Suprapubic skin (tissue), 4 donors: ENCODE measurements around the gene TNNI3K. TPM values are rescaled to one million over a fixed set of nuclear protein-coding genes. Genes with fewer than 3 reads are reported as not detected.
"Not testable (repeated sequence)": the region's sequence is repeated elsewhere in the genome, so short reads cannot be mapped to it uniquely, and the experiment has no call there.

Experiments
- DNase-seq, 2 donors: peaks; one replicate each; pipeline ENCODE4 v3.0.0-alpha.2; 2019; ENCODE audit warnings: low spot score in 2 of 2
- H3K27ac ChIP-seq: fragments of 200-600 bp; sonication (generic); one replicate; pipeline ENCODE4 v1.5.1; 2019
- H3K27me3 ChIP-seq: fragments of 200-600 bp; sonication (generic); one replicate; pipeline ENCODE4 v1.5.1; 2019
- H3K36me3 ChIP-seq: fragments of 200-600 bp; sonication (generic); one replicate; pipeline ENCODE4 v1.5.1; 2019
- H3K4me1 ChIP-seq: fragments of 200-600 bp; sonication (generic); one replicate; pipeline ENCODE4 v1.5.1; 2019
- H3K4me3 ChIP-seq: fragments of 200-600 bp; sonication (generic); one replicate; pipeline ENCODE4 v1.5.1; 2019; ENCODE audit warnings: mild to moderate bottlenecking
- H3K9me3 ChIP-seq: fragments of 200-600 bp; sonication (generic); one replicate; pipeline ENCODE4 v1.5.1; 2019
- EP300 ChIP-seq: sonication (generic); formaldehyde crosslinking; IDR thresholded peaks from one replicate; pipeline ENCODE4 v1.6.1; 2017; ENCODE audit warnings: antibody characterized with exemption
- POLR2A ChIP-seq, 2 donors: fragments of 450-650 bp; IDR thresholded peaks; one replicate each; pipeline ENCODE4 v1.6.1; 2017; ENCODE audit warnings: antibody characterized with exemption in 2 of 2, mild to moderate bottlenecking in 2 of 2, moderate library complexity in 2 of 2
- POLR2AphosphoS5 ChIP-seq, 3 donors: sonication (generic); formaldehyde crosslinking; IDR thresholded peaks; one replicate each; pipeline ENCODE4 v1.6.1; 2017; ENCODE audit warnings: antibody characterized with exemption in 3 of 3
- WGBS: methylation state at CpG from one replicate; pipeline ENCODE4 v1.1.5; 2018; 5-methylcytosine and 5-hydroxymethylcytosine counted together
- total RNA-seq, 4 donors: library from RNA; depleted of rRNA; stranded (reverse); fragments of >200 nt; gene quantifications; one replicate each; pipeline ENCODE4 v1.1.0, GENCODE V29; 2016
- TF ChIP-seq, protein P1 (sequence below), 2 donors: fragments of 200-600 bp in 1 of 2; fragments of 450-650 bp in 1 of 2; sonication (generic) in 1 of 2; IDR thresholded peaks; one replicate each; pipeline ENCODE4 v1.5.1; 2016 to 2019; ENCODE audit warnings: antibody characterized with exemption in 2 of 2, mild to moderate bottlenecking in 1 of 2, moderate library complexity in 1 of 2

TNNI3K gene
- total RNA-seq, 4 donors from 2014 or later: 0.76 to 3.2 (median 1.1) TPM; not detected in 1

- no peak for DNase-seq
- no peak for TF ChIP-seq EP300
- no peak for TF ChIP-seq POLR2AphosphoS5 (IDR thresholded peaks at IDR 0.05)
- no peak for TF ChIP-seq POLR2A (IDR thresholded peaks at IDR 0.05)
- TF ChIP-seq, protein P1, sequence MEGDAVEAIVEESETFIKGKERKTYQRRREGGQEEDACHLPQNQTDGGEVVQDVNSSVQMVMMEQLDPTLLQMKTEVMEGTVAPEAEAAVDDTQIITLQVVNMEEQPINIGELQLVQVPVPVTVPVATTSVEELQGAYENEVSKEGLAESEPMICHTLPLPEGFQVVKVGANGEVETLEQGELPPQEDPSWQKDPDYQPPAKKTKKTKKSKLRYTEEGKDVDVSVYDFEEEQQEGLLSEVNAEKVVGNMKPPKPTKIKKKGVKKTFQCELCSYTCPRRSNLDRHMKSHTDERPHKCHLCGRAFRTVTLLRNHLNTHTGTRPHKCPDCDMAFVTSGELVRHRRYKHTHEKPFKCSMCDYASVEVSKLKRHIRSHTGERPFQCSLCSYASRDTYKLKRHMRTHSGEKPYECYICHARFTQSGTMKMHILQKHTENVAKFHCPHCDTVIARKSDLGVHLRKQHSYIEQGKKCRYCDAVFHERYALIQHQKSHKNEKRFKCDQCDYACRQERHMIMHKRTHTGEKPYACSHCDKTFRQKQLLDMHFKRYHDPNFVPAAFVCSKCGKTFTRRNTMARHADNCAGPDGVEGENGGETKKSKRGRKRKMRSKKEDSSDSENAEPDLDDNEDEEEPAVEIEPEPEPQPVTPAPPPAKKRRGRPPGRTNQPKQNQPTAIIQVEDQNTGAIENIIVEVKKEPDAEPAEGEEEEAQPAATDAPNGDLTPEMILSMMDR (IDR thresholded peaks at IDR 0.05): no peak
- no peak overlapping the region for H3K27ac ChIP-seq
- H3K36me3 ChIP-seq: peaks cover 2% of the 10 kb centered on the region
- 89% methylated on average over 3 of the region's 3 CpGs for WGBS
- H3K4me1 ChIP-seq: no peaks in the 10 kb centered on the region
- no peak overlapping the region for H3K4me3 ChIP-seq
- no peaks in the 10 kb centered on the region for H3K9me3 ChIP-seq
- no peaks in the 10 kb centered on the region for H3K27me3 ChIP-seq
These were observed 1.3 kb downstream of the TNNI3K start for GRCh38 chr1:74236440-74236839.

GRCh38 chr1:74237035-74237434, 1.8 kb downstream of the TNNI3K start:
- 85% methylated on average over 1 of the region's 1 CpG for WGBS
- TF ChIP-seq, protein P1 (IDR thresholded peaks at IDR 0.05): no peak
- no peak for TF ChIP-seq POLR2A (IDR thresholded peaks at IDR 0.05)
- TF ChIP-seq EP300: no peak
- TF ChIP-seq POLR2AphosphoS5 (IDR thresholded peaks at IDR 0.05): no peak

GRCh38 chr1:74237787-74238186, 2.6 kb downstream of the TNNI3K start:
- H3K27me3 ChIP-seq: no peaks in the 10 kb centered on the region
- TF ChIP-seq EP300 (no peak), POLR2A (IDR thresholded peaks at IDR 0.05) (no peak)
- WGBS: 93% methylated on average over 4 of the region's 4 CpGs
- no peak overlapping the region for H3K27ac ChIP-seq
- H3K4me1 ChIP-seq: no peaks in the 10 kb centered on the region
- peaks cover 2% of the 10 kb centered on the region for H3K36me3 ChIP-seq
- no peak for DNase-seq
- no peaks in the 10 kb centered on the region for H3K9me3 ChIP-seq
- H3K4me3 ChIP-seq: no peak overlapping the region

More at GRCh38 chr1:74237035-74237434, 1.8 kb downstream of the TNNI3K start:
- Histone ChIP-seq H3K27me3 (no peaks in the 10 kb centered on the region), H3K4me1 (no peaks in the 10 kb centered on the region), H3K9me3 (no peaks in the 10 kb centered on the region), H3K4me3 (no peak overlapping the region), H3K27ac (no peak overlapping the region), H3K36me3 (peaks cover 2% of the 10 kb centered on the region)
- no peak for DNase-seq

DNA sequence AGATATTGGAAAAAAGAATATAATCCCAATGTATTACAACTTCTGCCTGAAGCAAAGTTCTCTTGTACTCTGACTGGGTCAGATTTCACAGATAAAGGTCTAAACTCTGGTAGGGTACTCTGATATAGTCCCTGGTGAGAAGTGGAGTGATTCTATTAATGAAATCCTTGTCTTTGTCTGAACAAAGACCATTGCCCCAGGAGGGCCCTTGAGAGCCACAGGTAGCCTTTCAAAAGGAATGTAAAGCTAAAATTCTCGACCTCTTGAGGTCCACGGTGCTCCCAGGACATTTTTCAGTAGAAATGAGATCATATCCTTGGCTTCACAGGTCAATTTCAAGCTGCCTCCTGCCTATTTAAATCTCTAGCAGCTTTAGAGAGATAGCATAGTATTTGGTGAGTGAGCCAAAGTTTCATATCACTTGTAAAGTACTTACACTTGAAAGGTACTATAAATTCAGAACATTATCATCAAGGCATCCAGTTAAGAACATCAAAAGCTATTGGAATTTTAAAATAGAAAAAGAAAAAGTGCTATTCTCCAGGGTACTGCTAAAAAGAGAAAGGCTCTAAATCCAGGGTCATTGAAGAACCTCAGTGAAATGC, 10.1 kb downstream of the TNNI3K start:
- WGBS: 8% methylated on average over 2 of the region's 2 CpGs

DNA sequence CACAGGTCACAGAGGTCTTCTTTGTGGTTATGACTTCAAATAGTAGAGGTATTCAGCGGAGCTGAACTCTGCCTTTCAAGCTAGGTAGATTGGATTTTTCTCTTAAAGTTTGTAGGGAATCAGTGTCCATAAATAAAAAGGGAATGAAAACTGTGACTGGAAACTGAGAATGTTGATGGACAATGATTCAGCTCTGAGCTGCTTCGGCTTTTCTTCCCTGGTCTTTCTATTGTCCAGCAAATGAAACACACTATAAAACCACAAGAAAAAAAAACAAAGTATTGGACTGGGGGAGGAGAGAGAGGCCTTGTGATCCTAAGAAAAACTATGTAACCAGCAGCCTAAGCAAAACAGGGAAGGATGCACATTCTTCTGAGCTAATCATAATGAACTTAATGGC, 11.1 kb downstream of the TNNI3K start:
- no peaks in the 10 kb centered on the region for H3K36me3 ChIP-seq
- H3K4me3 ChIP-seq: no peak overlapping the region
- H3K27ac ChIP-seq: no peak overlapping the region
- no peaks in the 10 kb centered on the region for H3K4me1 ChIP-seq
- no peaks in the 10 kb centered on the region for H3K9me3 ChIP-seq
- WGBS: 92% methylated on average over 2 of the region's 2 CpGs
- DNase-seq: no peak
- no peaks in the 10 kb centered on the region for H3K27me3 ChIP-seq
- no peak for TF ChIP-seq POLR2A (IDR thresholded peaks at IDR 0.05)
- TF ChIP-seq, protein P1 (IDR thresholded peaks at IDR 0.05): no peak
- no peak for TF ChIP-seq POLR2AphosphoS5 (IDR thresholded peaks at IDR 0.05)
- no peak for TF ChIP-seq EP300

More for the DNA sequence above, 10.1 kb downstream of the TNNI3K start:
- no peak for DNase-seq
- Histone ChIP-seq H3K9me3 (no peaks in the 10 kb centered on the region), H3K4me1 (no peaks in the 10 kb centered on the region), H3K27ac (no peak overlapping the region), H3K27me3 (no peaks in the 10 kb centered on the region), H3K4me3 (no peak overlapping the region), H3K36me3 (no peaks in the 10 kb centered on the region)
- no peak for TF ChIP-seq POLR2AphosphoS5 (IDR thresholded peaks at IDR 0.05)

DNA sequence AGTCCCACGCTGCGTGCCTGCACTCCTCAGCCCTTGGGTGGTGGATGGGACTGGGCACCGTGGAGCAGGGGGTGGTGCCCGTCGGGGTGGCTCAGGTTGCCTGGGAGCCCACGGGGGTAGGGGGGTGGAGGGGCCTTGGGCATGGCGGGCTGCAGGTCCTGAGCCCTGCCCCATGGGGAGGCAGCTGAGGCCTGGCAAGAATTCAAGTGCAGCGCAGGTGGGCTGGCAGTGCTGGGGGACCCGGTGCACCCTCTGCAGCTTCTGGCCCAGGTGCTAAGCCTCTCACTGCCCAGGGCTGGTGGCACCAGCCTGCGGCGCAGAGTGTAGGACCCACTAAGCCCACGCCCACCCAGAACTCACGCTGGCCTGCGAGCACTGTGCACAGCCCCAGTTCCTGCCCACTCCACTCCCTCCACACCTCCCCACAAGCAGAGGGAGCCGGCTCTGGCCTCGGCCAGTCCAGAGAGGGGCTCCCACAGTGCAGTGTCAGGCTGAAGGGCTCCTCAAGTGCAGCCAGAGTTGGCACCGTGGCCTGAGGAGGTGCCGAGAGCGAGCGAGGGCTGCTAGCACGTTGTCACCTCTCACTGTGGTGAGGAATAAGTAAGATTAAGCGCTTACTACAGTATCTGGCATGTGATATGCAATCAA, 12.8 kb downstream of the TNNI3K start:
- Histone ChIP-seq H3K27me3 (no peaks in the 10 kb centered on the region), H3K4me1 (no peaks in the 10 kb centered on the region), H3K27ac (no peak overlapping the region), H3K4me3 (no peak overlapping the region), H3K9me3 (no peaks in the 10 kb centered on the region), H3K36me3 (peaks cover 5% of the 10 kb centered on the region)
- 98% methylated on average over 13 of the region's 22 CpGs for WGBS
- no peak for DNase-seq
- TF ChIP-seq, protein P1 (IDR thresholded peaks at IDR 0.05): no peak
- TF ChIP-seq POLR2AphosphoS5 (IDR thresholded peaks at IDR 0.05) (no peak), POLR2A (IDR thresholded peaks at IDR 0.05) (no peak), EP300 (no peak)

- H3K4me3 ChIP-seq, H3K27ac ChIP-seq, H3K27me3 ChIP-seq, H3K4me1 ChIP-seq, DNase-seq, H3K9me3 ChIP-seq, H3K36me3 ChIP-seq: not testable (repeated sequence)
- WGBS: 97% methylated on average over 25 of the region's 32 CpGs
These were observed 18.1 kb downstream of the TNNI3K start for GRCh38 chr1:74253243-74253824.
